ENCODE results near the gene ZNF69.

GRCh38 chr19:11894851-11895250 is 7.3 kb downstream of the ZNF69 start:
- TF ChIP-seq EP300 (IDR thresholded peaks at IDR 0.05; ENCODE audit: borderline replicate concordance) (no peak), TAF1 (IDR thresholded peaks at IDR 0.05; ENCODE audit: low read depth) (no peak), TCF12 (IDR thresholded peaks at IDR 0.05; ENCODE audit: low read depth) (no peak), YY1 (IDR thresholded peaks at IDR 0.05; ENCODE audit: low read depth) (no peak), RAD21 (IDR thresholded peaks at IDR 0.05; ENCODE audit: low read depth) (no peak), REST (IDR thresholded peaks at IDR 0.05; ENCODE audit: low read depth) (no peak), TEAD4 (IDR thresholded peaks at IDR 0.05) (no peak), MAX (IDR thresholded peaks at IDR 0.05) (no peak), CREB1 (IDR thresholded peaks at IDR 0.05; ENCODE audit: low read depth) (no peak), CEBPB (IDR thresholded peaks at IDR 0.05) (no peak), FOXM1 (IDR thresholded peaks at IDR 0.05; ENCODE audit: borderline replicate concordance, low read depth) (no peak)
- TF ChIP-seq, protein P1, sequence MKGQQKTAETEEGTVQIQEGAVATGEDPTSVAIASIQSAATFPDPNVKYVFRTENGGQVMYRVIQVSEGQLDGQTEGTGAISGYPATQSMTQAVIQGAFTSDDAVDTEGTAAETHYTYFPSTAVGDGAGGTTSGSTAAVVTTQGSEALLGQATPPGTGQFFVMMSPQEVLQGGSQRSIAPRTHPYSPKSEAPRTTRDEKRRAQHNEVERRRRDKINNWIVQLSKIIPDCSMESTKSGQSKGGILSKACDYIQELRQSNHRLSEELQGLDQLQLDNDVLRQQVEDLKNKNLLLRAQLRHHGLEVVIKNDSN (IDR thresholded peaks at IDR 0.05): no peak

All from Ishikawa (cell line).